HG02943 (cell line): Measurements from ENCODE around the gene GRP.

Source experiments
- ATAC-seq: cut with Tn5 transposase; IDR thresholded peaks from one replicate; pipeline ENCODE4 v1.9.1; 2021; ENCODE audit warnings: mild to moderate bottlenecking, low read depth, moderate library complexity; ENCODE audit not compliant: unreplicated experiment

Gene GRP

DNA sequence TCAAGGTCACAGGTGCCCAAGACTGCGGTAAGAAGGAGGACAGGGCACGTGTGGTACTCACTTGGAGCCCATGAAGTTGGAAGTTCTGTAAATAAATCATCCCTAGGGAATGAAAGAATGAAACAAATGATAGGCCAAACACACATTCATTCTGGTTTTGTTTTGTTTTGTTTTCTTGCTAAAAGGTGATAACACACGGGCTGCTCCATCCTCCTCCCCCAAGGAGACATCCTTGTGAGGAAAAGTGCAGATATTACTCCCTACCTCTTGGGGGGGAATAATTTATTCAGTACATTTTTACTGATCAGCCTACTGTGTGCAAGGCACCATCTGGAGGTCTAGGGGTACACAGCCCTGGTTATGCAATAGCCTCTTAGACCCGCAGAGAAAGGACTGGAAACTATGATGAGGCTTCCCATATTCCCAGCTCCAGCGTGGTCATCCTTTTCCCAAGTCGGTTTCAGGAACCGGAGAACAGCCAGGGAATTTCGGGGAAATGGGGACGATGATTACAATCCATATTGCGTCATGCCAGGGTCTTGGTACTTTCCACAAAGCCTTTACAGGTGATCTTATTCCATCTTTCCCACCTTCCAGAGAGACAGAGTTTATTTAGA is 47.0 kb downstream of the GRP start:
- ATAC-seq = no peak

DNA sequence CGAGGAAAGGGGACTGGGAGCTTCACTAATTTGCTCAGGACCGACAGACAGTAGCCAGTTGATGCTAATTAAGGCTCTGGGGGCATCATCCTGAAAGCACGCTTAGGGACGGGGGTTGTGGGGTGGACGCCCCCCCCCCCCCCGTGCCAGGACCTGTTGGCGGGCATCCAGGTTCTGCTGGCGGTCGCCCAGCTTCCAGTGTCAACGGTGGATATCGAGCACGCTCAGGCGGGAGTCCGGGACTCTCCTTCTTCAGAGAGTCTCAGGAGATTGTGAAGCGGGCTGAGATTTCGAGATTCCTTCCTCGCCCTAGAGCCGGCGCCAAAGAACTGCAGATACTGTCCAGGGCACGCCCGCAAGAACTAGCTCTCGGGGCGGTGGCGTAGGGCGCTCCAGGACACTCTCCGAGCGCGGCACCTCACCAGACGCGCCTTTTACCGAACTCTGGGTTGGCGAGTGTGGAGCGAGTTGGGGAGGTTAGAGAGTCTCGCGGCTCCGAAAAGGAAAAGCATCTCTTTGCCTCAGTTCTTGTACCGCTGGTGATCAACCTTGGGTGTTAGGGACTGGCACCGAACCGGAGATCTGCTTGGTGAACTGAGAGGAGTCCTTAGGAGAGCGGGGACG is 47.7 kb downstream of the GRP start:
- ATAC-seq = no peak

DNA sequence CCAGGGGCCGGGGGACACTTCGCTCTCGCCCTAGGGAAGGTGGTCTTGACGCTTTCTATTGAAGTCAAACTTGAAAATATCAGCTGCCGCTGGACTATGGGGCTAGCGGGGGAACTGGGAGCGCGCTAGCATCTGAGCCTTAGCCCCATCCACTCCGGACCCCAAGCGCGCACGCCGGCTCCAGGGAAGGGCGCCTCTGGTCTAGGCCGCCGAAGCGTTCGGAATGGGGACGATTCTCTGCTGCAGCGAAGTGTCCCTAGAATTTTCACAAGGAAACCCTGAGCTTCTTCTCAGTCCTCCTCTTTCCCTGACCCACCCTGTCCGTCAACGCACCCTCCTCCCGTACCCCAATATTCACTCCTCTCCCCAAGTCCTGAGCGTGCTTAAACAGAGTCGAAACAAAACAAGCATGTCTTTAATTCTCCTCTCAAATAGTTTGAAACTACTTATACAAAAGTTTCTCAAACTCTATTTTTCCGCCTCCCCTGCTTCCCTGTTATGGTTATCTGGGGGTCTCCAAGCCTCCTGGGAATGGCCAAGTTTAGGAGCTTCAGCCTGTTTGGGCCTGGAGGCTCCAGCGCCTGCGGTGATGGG is 48.3 kb downstream of the GRP start:
- ATAC-seq = no peak

DNA sequence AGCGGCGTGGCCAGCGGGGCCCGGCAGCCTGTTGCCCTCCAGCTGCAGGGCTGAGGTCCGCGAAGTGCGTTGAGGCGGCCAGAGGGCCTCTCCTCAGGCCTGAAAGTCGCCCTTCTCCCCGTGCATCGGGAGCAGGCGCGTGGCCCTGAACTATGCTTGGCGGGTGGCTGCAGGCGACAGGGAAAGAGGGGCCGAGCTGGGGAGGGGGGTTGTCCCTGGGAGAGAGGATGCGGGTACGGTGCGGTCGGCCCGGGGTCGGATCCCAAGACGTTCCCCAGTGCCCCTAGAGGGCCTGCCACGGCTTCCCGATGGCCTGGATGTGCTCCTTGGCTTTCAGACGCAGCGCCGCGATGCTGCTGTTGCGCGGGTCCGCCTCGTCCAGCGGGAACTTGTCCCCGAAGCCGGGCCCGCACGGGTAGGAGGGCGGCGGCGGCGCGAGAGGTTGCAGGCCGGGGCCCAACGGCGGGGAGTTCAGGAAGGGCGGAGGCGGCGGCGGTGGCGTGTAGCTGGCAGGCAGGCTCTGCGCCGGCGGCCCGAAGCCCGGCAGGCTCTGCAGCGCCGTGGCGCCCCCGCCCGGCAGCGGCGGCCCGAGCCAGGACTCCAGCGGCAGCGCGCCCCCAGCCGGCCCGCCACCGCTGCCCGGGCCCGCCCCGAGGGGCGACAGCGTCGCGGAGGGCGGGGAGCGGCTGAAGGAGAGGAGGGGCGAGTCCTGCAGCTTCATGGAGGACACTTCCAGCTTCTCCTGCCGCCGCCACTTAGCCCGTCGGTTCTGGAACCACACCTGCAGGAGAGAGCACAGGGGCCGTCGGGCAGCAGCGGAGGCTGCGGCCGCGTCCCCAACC is 49.0 kb downstream of the GRP start:
- ATAC-seq = no peak

DNA sequence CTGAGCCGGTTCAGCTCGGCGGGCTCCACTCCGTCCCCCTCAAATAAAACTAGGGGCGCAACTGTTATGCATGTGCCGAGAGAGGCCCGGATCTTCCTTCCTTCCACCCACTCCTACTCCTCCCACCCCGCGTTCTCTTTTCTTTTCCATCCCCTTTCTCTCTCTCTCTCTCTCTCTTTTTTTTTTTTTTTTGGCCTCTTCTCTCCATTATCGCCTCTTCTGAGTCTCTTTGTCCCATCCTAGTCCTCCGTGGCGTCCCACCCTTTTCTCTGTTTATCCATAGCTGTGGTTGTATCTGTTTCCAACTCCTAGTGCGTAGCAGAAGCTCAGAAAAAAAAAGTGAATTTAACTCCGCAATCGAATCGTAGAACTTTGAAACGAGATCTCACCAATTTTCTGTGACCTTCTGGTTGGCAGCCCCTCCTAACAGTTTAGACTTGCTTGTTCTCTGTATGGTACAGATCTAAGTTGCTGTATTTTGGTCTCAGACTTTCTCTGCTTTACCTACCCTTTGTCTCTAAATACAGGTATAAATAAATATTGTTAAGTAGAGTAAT is 49.7 kb downstream of the GRP start:
- ATAC-seq = no peak

DNA sequence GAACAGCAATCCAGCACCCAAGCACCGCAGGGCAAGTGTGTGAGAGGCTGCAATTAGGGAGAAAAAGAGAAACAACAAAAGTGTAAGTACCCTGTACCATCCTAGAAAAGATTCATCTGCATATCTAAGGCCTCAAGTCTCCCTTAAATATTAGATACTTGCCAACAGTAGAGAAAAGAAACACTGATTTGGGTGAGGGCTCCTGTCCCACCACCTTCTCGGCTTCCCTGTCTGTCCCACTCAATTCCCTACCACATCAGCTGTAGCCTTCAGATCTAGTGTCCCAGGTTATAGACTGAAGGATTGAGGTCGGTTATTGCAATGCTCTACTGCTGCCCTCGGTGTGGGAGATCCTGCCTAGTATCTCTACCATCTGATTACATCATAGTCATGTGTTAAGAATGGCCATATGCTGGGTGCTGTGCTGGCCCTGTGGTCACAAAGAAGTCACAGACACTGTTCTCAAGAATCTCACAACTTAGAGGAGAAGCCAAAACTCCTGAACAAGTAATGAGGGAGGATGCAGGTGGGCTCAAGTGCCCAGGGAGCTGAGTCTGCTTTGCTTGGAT is 50.8 kb downstream of the GRP start:
- no peak for ATAC-seq

DNA sequence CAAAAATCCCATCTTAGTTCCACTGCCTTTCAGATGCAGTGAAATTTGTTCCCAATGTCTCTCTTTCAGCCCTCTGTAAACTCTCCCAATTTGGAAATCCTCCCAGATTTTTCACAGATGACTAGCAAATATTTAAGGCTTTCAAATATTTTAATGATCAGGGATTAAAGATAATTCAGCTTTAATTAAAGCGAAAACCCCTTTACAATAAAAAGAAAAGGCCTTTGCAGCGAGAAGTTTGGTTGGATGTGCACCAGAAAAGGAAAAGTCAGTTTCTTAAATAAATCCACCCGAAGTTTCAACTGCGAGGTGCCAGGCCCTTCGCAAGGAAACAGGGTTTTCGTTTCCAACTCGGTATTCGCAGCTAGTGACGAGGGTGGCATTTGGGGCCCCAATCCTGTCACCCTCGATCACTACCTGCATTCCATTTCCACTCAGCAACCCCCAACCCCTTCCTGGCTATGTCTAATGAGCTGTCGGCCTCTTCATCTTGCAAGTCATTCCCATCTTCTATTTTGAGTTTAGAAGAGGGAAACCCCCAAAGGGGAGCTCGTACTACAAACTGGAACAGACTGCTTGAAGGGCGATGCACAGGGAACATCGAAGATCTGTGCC is 51.8 kb downstream of the GRP start:
- ATAC-seq = no peak

DNA sequence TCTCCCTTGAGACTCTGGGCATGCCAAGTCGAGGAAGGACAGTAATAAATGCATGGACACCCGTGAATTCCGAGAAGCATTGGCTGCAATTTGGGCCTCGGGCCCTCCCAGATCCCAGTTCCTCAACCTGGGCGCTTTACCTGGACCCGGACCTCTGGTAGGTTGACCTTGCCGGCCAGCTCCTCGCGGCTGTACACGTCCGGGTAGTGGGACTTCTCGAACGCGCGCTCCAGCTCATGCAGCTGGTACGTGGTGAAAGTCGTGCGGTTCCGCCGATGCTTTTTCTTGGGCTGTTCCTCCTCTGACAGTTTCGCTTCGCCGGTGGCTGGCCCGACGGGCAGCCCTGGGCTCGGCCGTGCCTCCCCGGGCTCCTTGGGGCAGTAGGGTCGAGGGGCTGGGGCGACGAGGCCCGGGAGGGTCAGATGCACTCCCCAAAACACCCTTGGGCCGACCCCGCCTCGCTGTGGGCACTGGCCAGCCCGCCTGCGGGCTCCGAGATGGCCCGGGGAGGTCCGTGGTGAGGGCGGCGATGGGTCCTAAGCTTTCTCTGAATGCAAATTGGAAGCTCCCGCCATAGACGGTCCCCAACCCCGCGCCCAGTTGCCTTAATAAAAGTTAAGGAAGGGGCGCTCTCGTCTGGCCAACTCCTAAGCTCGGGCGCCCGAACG is 52.4 kb downstream of the GRP start:
- ATAC-seq = no peak

DNA sequence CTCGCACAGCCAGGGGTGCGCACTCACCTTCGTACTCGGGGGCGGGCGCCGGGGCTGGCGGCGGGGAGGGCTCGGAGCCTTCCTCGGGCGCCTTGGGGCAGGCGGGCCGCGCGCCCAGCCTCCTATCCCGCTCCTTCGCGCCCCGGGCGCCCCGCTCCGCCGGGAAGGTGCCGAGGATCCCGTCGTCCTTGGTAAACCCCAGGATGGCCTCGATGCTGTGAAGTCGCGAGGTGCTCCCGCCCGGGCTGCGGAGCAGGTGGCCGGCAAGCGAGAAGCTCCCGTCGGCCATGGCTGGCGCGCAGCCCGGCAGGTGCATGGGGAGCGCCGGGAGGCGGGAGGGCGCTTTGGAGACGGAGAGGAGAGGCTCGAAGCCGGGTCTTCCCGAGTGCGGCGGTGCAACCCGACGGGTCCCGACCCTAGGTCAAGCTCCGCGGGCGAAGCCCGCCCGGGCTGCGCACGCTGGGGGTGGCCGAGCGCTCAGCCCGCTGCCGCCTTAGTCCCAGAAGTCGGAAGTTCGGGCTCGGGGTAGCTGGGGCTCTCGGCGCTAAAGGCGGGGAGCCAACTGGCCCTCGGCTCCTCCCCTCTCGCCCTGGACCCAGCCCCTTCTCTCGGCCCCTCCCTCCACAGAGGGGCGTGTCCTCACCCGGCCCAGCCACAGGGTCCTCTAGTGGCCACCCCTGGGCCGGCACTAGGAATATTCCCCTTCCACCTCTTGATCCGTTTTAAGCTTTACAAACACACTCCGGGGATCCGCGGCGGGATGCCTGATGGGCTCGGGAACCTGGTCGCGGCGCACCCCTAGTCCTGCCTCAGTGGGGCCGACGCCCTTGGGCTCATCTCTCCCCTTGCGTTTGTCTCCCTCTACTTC is 53.2 kb downstream of the GRP start, which contains the start of gene RAX:
Gene RAX (minus strand): TSS at position 564 of the 868 bp plus-strand sequence. CDS start 248 bp downstream, at position 316.
- ATAC-seq = peak; percentile 78

DNA sequence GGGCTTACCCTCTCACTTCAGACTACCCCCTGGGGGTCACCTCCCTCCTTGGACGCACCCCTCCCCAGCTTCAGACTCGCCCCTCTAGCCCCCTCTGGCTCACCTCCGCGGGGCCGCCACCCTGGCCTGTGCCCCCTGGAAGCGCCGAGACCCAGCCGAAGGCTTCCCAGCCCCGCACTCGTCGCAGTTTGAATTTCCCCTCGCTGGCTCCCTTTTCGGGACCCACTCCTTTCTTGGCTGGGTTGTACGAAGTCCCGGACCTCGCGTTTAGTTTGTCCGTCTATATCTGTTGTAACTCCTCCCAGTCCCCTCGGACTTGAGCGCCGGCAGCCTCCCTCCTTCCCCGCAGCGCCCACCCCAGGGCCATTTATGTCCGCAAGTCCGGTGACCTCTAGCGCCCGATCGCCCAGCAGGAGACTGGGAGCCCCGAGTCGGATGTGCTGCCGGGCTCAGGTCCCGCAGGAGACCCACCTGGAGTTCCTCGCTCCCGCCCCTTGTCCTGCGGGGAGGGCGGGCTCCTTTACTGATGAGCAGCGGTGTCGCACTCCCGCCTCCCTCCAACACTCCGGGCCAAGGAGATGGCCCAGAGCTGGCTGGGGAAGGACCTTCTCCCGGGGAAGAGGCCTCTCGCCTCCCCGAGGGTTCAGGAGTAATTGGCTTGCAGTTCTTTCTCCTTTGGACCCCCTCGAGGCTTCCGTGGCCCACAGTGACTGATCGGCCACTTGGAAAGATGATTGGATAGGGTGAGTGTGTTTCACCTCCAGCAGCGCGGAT is 54.0 kb downstream of the GRP start:
- no peak for ATAC-seq

DNA sequence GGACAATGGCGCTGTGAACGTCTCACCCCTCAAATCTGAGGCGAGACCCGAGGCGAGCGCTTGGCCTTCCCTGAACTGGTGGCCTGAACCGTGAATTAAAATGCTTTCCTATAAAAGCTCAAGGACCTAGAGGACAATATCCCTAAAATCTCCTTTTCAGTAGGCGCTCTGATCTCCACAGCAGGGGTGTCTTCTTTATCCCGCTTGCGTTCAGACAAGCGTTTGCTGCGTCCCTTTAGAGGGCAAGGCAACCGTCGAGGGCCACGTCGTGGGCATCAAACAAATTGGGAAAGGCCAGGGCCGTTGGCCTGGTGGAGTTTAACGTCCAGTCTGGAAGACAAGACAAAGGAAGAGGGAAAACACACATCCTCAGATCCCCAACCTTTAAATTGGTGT is 54.6 kb downstream of the GRP start:
- no peak for ATAC-seq

DNA sequence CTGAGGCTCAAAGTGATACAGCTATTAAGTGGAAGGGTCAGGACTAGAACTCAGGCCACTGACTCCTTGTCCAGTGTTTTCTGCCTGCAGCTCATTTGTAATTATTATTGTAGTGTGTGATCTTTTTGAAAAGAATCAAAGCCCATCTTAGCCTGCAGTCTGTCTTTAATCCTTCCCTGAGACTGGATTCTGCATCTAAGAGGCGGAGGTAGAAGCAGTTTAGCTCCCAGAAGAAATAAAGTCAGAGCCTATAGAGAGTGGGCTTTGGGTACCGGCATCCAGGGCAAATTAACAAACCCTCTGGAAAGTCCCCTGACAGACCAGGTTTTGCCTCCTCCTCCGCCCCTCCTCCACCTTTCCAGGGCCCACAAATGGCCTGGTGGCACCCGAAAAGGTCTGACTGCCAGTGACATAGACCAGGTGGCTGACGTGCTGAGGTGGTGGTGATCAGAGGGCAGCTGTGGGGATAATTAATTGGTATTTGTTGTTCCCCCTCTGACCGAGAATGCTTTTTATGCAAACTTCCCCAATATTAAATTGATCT is 55.5 kb downstream of the GRP start:
- ATAC-seq = no peak

DNA sequence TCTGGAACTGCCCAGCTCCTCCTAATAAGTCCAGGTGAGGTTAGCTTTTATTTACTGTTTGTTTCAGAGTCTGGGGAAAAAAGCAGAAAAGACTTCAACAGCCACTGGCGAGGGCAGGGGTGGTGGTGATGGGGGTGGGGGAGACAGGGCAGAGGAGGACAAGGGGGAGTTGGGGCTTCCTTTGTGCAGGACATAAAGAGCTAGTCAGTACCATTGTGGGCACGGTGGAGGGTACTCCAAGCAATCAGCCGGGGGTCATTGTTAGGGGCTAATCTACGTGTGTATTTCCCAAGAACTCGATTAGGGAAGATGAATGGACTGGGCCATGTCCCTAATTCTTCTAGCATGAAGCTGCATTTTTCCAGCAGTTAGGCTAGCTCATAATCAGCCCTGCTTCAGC is 56.1 kb downstream of the GRP start:
- no peak for ATAC-seq

DNA sequence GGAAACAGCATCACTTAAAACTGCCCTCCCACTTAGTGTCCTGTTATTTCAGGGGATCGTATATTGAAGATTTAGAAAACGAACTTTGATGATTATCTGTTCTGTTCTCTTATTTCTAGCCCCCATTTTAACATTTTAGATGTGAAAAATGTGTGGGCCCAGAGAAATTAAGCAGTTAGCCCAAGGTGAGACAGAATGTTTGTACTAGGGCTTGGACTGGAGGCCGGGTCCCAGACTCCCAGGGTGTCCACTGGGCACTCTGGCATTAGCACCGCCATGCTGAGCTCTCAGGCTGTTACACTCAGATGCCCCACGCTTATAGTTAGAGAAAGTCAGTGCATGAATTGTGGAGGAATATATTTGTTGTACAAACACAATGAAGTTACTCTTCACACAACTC is 58.8 kb downstream of the GRP start:
- no peak for ATAC-seq

DNA sequence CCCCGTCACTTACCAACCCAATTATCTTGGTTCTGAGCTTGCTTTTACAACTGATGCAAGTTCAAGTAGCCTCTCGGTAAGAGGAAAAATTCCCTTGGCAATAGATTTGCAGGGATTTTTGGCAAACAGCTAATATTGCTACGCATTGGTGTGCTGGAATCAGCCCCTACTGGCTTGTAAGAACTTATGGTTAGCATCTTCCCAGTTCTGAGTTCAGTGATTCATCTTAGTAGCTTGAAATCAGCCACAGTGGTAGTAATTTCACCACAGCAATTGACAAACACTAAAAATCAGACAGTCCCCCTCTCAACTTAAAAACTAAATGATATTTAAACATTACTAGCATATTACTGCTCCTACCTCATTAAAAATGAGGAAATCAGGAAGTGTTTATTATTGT is 59.2 kb downstream of the GRP start:
- no peak for ATAC-seq

DNA sequence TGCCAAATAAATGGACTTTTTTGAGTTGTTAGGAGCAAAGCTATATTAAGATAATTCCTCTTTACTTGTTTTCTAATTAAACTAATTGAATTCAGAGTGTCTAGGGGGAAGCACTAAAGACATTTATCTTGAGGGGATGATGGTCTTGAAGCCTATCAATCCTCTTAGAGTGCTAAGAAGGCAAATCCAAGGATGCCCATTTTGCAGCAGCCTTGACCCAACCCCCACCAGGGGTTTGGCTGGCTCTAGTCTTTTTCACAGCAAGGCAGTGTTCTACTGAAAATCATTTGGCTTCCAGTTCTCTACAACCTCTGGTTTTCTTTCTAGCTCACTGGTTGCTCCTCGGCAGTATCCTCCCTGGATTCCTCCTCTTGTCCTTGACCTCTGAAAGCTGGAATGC is 59.8 kb downstream of the GRP start:
- no peak for ATAC-seq
